Activated naive CD4-positive, alpha-beta T cell (primary cell): ENCODE measurements around the gene SND1.
A peak's percentile ranks its signal among the peaks of the same experiment; 100 is the strongest.

Experiments used
- DNase-seq, 4 experiments: peaks; one replicate each; lab custom pipeline; 2025; lab: John Stamatoyannopoulos, UW

The SND1 gene

DNA sequence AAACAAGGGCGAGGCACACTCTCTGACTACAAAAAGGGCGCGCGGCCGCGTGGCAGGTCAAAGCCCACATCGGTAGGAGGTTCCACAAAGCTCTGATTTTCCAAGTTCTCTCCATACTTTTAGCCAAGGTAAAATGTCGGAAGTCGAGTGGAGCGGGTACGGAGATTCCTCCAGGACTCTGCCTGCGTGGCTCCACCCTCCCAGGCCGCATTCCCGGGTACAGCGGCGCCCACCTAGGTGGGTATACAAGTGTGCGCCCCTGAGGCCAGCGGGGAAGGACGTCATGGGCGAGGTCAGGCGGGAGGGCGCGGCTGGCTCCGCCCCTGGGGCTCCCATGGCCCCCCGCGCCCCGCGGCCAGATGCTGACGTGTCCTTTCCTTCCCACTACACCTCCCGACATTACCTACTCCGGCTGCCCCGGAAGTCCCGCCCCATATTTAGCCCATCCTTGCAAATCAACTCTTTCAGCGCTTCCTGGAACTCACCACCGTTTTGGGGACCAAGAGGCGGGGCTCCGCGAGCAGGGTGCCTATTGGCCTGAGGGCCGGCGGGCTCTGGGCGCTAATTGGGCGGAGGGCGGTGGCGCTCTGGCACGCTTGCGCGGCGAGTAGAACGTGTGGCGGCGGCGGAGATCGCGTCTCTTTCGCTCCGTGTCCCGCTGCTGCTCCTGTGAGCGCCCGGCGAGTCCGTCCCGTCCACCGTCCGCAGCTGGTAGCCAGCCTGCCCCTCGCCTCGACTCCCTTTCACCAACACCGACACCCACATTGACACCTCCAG lies at the start of gene SND1:
Gene SND1 (plus strand): TSS at position 639 of the 777 bp plus-strand sequence. CDS start 180 bp downstream, outside the sequence.
- peak; percentile 94 to 97 (median 95) for DNase-seq

DNA sequence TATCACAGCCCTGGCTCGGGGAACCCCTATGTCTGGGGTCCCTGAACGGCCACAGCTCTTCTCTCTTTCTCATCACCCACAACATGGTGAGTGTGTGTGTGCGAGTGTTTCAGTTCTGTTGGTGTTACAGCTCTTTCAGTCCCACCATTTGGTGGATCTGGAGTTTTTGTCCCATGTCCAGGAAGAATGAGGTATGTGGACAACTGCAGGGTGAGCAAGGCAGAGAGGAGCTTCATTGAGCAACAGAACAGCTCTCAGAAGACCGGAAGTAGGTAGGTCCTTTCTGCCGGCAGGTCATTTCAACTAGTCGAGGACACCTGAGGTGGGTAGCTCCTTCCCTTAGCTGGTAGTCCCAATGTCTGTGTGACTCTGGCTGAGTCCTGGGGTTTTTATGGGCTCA lies 43.5 kb upstream of the SND1 start:
- no peak for DNase-seq

- DNase-seq: no peak
Observed at GRCh38 chr7:127609297-127609696, 42.7 kb upstream of the SND1 start.

- DNase-seq: no peak
Observed at GRCh38 chr7:127612263-127612662, 39.7 kb upstream of the SND1 start.

- no peak for DNase-seq
Observed at GRCh38 chr7:127616724-127617123, 35.3 kb upstream of the SND1 start.

GRCh38 chr7:127618042-127618441 lies 34.0 kb upstream of the SND1 start, which contains the start of gene PAX4:
Gene PAX4 (minus strand): TSS chr7:127618142. CDS start chr7:127615928, 2,214 bp downstream.
- no peak for DNase-seq

- DNase-seq: no peak
Observed at GRCh38 chr7:127618775-127619174, 33.2 kb upstream of the SND1 start.

- DNase-seq: no peak
Observed at GRCh38 chr7:127619681-127620405, 32.2 kb upstream of the SND1 start.

DNA sequence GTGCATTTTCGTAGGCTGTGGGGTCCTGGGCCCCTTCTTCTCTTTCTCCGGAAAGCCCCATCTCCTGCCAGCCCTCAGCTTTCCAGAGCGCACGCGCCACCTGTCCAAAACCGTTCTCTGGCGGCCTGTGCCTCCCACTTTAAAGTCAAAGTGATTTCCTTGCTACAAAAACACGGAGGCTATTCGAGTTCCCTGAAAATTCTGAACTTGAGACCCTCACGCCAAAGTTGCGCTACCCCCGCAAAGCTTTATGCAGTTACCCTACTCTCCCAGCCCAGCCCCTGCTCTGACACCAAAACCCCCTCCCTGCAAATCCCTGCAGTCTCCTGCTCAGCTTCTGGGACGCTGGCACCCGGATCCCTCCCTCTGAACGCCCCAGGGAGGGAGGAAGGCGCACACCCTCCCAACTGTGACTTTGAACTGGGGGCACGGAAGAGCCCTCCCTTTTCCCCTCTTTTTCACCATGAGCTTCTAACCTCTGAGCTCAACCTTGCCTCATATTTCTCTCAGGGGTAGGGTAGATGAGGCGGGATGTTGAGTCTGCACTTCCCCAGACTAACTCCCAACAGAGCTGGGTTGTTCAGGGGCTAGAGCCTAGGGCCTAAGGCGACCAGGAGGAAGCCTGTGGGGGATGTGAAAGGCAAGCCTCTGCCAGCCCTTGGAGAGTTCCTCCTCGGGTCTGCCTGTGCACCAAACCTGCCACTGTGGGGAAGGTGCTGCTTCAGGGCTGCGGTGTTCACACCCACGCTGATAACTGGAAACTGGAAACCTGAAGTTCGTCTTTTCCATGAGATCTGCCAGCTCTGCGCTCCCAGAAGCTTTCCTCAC lies 31.4 kb upstream of the SND1 start:
- no peak for DNase-seq

DNA sequence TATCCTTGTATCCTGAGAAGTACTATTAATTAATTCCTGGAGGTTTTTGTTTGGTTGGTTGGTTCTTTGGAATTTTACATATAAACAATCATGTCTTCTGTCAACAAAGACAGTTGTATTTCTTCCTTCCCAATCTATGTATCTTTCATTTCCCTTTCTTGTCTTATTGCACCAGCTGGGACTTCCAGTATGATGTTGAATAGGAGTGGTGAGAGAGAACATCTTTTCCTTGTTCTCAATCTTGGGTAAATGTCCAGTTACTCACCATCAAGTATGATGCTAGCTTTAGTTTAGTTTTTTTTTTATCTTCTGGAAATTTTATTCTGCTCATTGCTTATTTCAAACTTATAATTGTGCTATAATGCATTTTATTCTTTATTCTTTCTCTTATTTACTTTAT lies 26.7 kb upstream of the SND1 start:
- no peak for DNase-seq

DNA sequence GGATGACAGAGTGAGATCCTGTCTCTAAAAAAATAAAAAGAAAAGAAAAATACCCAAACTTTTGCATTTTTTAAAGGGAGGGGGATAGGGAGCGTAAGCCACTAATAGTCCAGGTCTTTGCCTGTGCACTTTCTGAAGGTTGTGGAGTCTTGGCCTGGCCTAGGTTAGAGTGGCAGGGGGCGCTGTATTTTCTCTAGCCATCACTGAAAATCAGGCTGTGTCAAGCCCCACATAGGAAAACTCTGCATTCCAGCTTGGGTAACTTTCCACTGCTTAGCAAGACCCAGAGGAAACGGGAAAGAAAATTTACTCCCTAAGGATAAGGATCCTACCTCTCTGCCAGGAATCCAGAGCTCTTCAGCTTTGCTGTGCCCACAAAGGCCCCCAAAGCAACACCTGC lies 23.5 kb upstream of the SND1 start:
- no peak for DNase-seq

GRCh38 chr7:127629268-127629854 lies 22.6 kb upstream of the SND1 start:
- peak in 1 of 4 experiments; percentile 17 for DNase-seq

DNA sequence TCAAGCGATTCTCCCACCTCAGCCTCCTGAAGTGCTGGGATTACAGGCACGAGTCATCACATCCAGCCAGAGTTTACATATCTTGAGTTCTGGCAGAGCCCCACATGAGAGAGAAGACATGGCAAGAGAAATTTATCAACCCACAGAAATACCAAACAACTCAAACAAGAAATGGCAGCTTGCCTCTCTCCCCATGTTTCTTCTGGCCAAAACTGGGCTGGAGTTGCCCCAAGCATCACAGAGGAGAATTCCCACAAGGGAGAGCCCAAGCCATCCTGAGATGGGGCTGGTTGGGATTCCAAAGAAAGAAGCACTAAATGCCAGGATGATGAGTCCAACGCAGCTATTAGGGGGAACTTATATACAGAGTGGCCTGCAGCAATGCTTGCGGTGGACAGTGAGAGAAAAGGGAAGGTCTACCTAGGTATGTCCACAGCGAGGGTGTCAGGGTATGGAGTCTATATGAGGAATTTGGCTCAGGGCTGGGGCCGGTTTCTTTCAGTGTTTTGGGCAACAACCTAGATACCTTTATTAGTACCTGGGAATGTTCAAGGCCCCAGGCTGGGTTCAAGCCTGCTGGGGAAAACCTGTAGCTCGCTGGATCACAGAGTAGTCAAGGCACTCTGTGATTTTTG lies 19.6 kb upstream of the SND1 start:
- DNase-seq: no peak

DNA sequence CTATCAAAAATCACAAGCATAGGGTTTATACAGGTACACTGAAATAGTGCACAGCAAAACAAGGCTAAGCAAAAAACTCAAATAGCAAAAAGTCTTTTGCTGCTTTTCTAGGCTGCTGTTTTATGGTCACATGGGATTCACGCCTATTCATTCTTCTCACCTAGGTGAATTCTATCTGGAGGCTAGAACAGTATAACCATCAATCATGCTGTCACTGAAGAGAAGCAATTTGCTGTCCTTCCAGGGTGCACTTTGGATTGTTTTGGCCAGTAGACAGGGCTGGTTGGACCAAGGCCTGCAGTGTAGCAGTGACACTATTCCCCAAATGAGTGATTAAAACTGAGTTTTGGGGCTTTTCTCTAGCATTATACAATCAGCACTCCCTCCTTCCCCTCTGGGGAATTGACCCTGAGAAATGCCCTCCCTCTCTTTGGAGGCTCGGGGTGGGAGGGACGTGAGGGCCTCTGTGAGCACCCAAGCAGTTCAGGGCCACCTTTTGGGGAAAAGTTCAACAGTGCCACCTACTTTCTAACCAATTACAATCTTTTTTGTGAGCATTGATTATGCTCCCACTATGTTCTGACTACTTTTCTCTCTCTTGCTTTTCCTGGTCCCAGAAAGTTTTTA lies 16.2 kb upstream of the SND1 start:
- no peak for DNase-seq

DNA sequence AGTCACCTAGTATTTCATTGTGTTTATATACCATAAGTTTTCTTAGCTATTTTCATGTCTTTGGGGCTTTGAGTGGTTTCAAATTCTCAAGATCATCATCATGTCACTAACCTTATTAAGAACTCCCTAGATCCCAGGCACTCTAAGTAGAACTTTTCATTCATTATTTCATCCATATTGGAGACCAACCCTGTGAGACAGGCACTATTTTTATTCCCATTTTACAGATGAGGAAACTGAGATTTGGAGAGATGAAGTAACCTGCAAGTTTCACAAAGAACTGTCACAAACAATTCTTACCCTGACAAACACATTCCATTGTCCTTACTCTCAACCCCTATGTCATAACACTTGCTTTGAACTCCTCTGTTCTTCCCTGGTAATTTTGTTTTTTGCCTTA lies 13.8 kb upstream of the SND1 start:
- no peak for DNase-seq

DNA sequence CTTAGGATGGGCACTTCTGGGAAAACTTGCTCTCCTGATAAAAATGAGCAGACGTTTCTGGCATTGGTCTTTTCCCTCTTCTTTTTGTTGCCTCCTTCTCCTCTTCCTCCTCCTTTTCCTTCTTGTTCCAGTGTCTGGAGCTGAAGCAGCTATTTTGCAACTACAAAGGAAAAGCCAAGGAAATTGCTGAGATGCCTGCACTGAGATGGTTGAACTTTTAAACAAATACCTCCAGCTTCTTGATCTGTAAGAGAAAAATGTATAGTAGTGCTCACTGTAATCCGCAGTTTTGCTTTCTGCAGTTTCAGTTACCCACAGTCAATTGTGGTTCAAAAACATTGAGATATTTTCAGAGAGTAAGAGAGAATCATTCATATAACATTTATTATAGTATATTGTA lies 7.5 kb upstream of the SND1 start:
- no peak for DNase-seq

GRCh38 chr7:127647636-127648035 lies 4.4 kb upstream of the SND1 start:
- no peak for DNase-seq

DNA sequence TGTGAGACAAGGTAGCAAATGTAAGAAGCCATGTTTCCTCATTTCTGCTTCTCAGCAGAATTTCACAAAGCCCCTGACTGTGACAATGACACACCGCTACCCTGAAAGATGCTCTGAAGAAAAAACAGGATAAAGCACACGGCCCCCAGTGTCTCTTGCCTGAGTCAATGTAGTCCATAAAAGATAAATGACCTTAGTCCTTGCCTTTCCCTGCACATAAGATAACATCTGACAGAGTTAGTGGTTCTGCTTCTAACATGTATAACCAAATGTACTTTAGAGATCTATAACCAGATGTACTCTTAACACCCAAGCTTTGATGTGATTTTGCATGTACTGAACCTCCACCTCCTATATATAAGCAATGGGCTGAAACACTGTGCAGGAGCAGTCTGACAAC lies 3.0 kb upstream of the SND1 start:
- DNase-seq: no peak

DNA sequence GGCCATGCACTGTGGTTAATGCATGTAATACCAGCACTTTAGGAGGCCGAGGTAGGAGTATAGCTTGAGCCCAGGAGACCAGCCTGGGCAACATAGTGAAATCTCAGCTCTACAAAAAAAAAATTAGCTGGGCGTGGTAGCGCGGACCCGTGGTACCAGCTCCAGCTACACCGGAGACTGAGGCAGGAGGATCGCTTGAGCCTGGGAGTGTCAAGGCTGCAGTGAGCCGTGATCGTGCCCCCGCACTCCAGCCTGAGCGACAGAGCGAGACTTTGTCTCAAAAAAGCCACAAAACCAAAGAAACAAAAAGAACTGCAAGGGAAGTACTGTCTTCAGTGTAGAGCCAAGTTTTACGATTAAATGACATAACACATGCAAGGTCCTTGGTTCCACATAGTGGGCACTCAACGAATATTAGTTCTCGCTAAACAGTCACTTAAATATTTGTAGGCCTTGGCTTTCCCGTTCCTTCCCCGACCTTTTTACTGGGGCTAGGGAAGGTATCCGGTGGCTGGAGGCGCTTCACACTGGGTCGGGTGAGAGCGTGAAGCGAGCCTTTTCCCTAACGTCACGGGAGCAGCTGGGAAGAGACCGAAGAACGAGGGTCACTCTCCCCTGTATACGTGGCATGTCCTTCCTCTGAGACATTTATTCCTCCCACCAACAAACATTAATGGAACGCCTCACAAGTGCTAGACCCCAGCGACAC lies 993 bp upstream of the SND1 start:
- no peak for DNase-seq
